MCF 10A (cell line): ENCODE results near the gene DAPK2. TPM values are rescaled to one million over a fixed set of nuclear protein-coding genes. Genes with fewer than 3 reads are reported as not detected.
"Not testable (repeated sequence)": the region's sequence is repeated elsewhere in the genome, so short reads cannot be mapped to it uniquely, and the experiment has no call there.

Experiments used
- BruUV-seq: library from RNA; stranded (reverse); fragments of 400-500 nt; replicated peaks from 2 replicates; lab custom pipeline; 2021; lab: Mats Ljungman, UMichigan
- CTCF ChIA-PET: fragments of 300-600 bp; sonication (Branson Sonifier 250); formaldehyde crosslinking; extraction: SDS; loops from one replicate; lab custom pipeline; 2021; ENCODE audit warnings: antibody characterized with exemption, inconsistent platforms; lab: Yijun Ruan, JAX
- POLR2A ChIA-PET: fragments of 300-600, 350-650 bp; sonication (Branson Sonifier 250); formaldehyde crosslinking; extraction: SDS; loops from one replicate; lab custom pipeline; 2020; ENCODE audit warnings: antibody characterized with exemption, inconsistent platforms; lab: Yijun Ruan, JAX
- DNase-seq: peaks from one replicate; pipeline ENCODE4 v3.0.0-alpha.2; 2018; ENCODE audit not compliant: unreplicated experiment
- H3K27ac Mint-ChIP-seq: one replicate; pipeline ENCODE4 v1.8.0; 2022; ENCODE audit warnings: mild to moderate bottlenecking, low read depth, mixed read lengths; ENCODE audit not compliant: unreplicated experiment
- H3K27me3 Mint-ChIP-seq: one replicate; pipeline ENCODE4 v1.8.0; 2022; ENCODE audit warnings: mixed read lengths; ENCODE audit not compliant: insufficient read depth, unreplicated experiment
- H3K36me3 Mint-ChIP-seq: one replicate; pipeline ENCODE4 v1.8.0; 2022; ENCODE audit warnings: mild to moderate bottlenecking, moderate library complexity, mixed read lengths; ENCODE audit not compliant: insufficient read depth, unreplicated experiment
- H3K4me1 Mint-ChIP-seq: one replicate; pipeline ENCODE4 v1.8.0; 2022; ENCODE audit warnings: mixed read lengths; ENCODE audit not compliant: insufficient read depth, unreplicated experiment
- H3K4me3 Mint-ChIP-seq: one replicate; pipeline ENCODE4 v1.8.0; 2022; ENCODE audit warnings: mild to moderate bottlenecking, moderate library complexity, mixed read lengths; ENCODE audit not compliant: unreplicated experiment
- H3K9me3 Mint-ChIP-seq: one replicate; pipeline ENCODE4 v1.8.0; 2022; ENCODE audit warnings: mixed read lengths; ENCODE audit not compliant: unreplicated experiment
- intact Hi-C: fragments of 100-400 bp; cut with micrococcal nuclease; formaldehyde crosslinking; loops from 2 replicates; pipeline ENCODE4 v1.14.1; 2022
- total RNA-seq: library from RNA; stranded (reverse); gene quantifications from 2 replicates; pipeline ENCODE4 v1.2.3, GENCODE V29; 2022
- TF ChIP-seq, protein P1 (sequence below): fragments of 200-600 bp; IDR thresholded peaks from one replicate; pipeline ENCODE4 v1.8.0; 2022; ENCODE audit warnings: antibody characterized with exemption, mild to moderate bottlenecking; ENCODE audit not compliant: unreplicated experiment

The DAPK2 gene
- total RNA-seq, 1 experiment from 2014 or later: 4.6 TPM

DNA sequence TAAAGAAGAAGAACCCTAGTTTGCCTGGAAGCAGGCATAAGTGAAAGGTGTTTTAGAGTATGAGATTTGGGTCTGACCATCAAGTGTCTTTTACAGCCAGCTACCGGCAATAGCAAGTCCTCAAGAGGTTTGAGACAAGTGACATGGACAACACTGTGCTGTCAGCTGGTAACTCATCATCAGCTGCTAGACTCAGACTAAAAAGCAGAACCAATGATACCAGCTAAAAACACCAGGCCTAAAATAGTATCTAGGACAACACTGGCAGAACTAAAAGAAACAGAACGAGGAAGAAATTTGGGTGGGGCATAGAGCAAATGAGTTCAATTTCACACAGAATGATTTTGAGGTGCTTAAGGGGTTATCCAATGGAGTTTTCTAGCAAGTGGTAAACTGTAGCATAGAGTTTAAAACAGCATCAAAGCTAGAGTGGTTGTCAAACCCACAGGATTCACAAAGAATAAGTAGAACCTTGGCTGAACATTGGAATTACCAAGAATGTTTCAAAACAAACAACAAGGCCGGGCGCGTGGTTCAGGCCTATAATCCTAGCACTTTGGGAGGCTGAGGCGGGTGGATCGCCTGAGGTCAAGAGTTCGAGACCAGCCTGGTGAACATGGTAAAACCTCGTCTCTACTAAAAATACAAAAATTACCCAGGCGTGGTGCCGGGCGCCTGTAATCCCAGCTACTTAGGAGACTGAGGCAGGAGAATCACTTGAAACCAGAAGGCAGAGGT lies 43.4 kb upstream of the DAPK2 start:
- Mint-ChIP-seq H3K27ac (peak overlapping the region; percentile 14), H3K36me3 (peaks cover 59% of the 10 kb centered on the region), H3K4me3 (no peak overlapping the region), H3K9me3 (no peaks in the 10 kb centered on the region), H3K4me1 (peaks cover 20% of the 10 kb centered on the region), H3K27me3 (no peaks in the 10 kb centered on the region)
- BruUV-seq: no TSS peak
- CTCF ChIA-PET: interaction anchor here (0.6 to 1.9 kb wide), 3 partner anchors 21 to 1323 kb away, joined by 3 to 4 read pairs (median 4); no protein-coding TSS in a partner anchor
- POLR2A ChIA-PET: interaction anchor here (0.6 to 0.9 kb wide), 2 partner anchors 9 to 372 kb away, joined by 3 read pairs; no protein-coding TSS in a partner anchor
- TF ChIP-seq, protein P1, sequence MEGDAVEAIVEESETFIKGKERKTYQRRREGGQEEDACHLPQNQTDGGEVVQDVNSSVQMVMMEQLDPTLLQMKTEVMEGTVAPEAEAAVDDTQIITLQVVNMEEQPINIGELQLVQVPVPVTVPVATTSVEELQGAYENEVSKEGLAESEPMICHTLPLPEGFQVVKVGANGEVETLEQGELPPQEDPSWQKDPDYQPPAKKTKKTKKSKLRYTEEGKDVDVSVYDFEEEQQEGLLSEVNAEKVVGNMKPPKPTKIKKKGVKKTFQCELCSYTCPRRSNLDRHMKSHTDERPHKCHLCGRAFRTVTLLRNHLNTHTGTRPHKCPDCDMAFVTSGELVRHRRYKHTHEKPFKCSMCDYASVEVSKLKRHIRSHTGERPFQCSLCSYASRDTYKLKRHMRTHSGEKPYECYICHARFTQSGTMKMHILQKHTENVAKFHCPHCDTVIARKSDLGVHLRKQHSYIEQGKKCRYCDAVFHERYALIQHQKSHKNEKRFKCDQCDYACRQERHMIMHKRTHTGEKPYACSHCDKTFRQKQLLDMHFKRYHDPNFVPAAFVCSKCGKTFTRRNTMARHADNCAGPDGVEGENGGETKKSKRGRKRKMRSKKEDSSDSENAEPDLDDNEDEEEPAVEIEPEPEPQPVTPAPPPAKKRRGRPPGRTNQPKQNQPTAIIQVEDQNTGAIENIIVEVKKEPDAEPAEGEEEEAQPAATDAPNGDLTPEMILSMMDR: no peak
- intact Hi-C loops: no loop called here
- DNase-seq: no peak

DNA sequence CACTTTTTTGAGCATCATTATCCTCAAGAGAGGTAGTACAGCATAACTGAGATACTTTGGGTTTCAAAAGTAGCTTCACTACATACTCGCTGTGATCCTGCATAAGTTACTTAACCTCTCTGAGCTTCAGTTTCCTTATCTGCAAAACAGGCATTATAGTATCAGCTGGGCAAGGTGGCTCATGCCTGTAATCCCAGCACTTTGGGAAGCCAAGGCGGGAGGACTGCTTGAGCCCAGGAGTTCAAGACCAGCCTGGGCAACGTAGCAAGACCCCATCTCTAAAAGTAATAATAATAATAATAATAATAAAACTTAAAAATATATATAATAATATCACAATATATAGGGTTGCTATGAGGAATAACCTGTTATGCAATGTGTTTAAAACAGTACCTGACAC lies 36.5 kb upstream of the DAPK2 start:
- POLR2A ChIA-PET: interaction anchor here (1.4 to 1.8 kb wide), 3 partner anchors 10 to 12 kb away, joined by 5 to 6 read pairs (median 5); partner anchors contain the start of gene CIAO2A
- BruUV-seq: no TSS peak
- DNase-seq: no peak
- no peaks in the 10 kb centered on the region for H3K9me3 Mint-ChIP-seq
- no peaks in the 10 kb centered on the region for H3K27me3 Mint-ChIP-seq
- CTCF ChIA-PET: interaction anchor here (0.7 to 1.5 kb wide), 2 partner anchors 11 to 15 kb away, joined by 4 to 5 read pairs; no protein-coding TSS in a partner anchor
- H3K4me3 Mint-ChIP-seq: no peak overlapping the region
- no peak overlapping the region for H3K27ac Mint-ChIP-seq
- peaks cover 45% of the 10 kb centered on the region for H3K36me3 Mint-ChIP-seq
- no peaks in the 10 kb centered on the region for H3K4me1 Mint-ChIP-seq
- intact Hi-C loops: no loop called here
- TF ChIP-seq, protein P1: no peak

DNA sequence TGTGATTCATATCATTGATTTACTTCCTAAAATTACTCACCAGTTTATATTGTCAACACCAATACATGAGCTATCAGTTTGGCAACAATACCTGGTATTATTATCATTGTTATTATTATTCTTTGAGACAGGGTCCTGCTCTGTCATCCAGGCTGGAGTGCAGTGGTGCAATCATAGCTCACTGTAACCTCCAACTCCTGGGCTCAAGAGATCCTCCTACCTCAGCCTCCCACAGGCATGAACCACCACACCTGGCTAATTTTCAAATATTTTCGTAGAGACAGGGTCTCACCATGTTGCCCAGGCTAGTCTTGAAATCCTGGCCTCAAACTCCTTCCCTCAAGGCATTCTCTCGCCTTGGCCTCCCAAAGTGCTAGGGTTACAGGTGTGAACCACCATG lies 27.2 kb upstream of the DAPK2 start:
- H3K4me3 Mint-ChIP-seq, DNase-seq, H3K27ac Mint-ChIP-seq, H3K27me3 Mint-ChIP-seq, intact Hi-C loops, H3K4me1 Mint-ChIP-seq, BruUV-seq, H3K9me3 Mint-ChIP-seq: not testable (repeated sequence)
- H3K36me3 Mint-ChIP-seq: peaks cover 49% of the 10 kb centered on the region
- ChIA-PET CTCF (interaction anchor here (0.5 kb wide), 1 partner anchor 80 kb away, joined by 3 read pairs; no protein-coding TSS in a partner anchor), POLR2A (interaction anchor here (4.0 kb wide), 1 partner anchor 20 kb away, joined by 34 read pairs; the partner anchor contains the start of gene CIAO2A)

- DNase-seq: no peak
- POLR2A ChIA-PET: interaction anchor here (0.6 to 4.0 kb wide), 3 partner anchors 20 to 577 kb away, joined by 3 to 34 read pairs (median 5); partner anchors contain the start of genes CIAO2A and SNX1
- CTCF ChIA-PET: interaction anchor here (1.3 to 1.8 kb wide), 3 partner anchors 127 to 321 kb away, joined by 3 to 7 read pairs (median 6); no protein-coding TSS in a partner anchor
- H3K4me1 Mint-ChIP-seq: peaks cover 7% of the 10 kb centered on the region
- H3K36me3 Mint-ChIP-seq: peaks cover 49% of the 10 kb centered on the region
- intact Hi-C loops: no loop called here
- no peak overlapping the region for H3K4me3 Mint-ChIP-seq
- H3K27me3 Mint-ChIP-seq: no peaks in the 10 kb centered on the region
- H3K27ac Mint-ChIP-seq: peak overlapping the region; percentile 31
- no TSS peak for BruUV-seq
- TF ChIP-seq, protein P1: no peak
- no peaks in the 10 kb centered on the region for H3K9me3 Mint-ChIP-seq
These were observed 26.5 kb upstream of the DAPK2 start for GRCh38 chr15:64072812-64073211.
